ENCODE data around the gene KCNK17.

DNA sequence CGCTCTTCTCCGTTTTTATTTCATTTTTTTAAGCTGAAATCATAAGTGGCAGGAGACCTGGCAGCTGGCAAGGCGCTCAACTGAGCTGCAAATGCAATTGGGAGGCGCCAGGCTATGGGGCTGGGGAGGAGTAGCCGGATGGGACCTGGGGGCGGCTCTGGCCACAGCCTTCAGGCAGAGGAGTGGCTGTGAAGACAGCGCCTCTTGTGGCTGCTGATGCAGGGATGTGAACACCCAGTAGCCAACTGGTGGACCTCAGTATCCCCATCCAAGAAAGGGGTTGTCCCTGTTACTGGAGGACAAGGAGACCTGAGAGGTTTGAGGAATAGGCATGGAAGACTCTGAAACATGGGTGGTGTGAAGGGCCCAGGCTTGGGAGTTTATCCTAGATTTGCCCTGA is 12.6 kb downstream of the KCNK17 start:
- TF ChIP-seq, protein P1, sequence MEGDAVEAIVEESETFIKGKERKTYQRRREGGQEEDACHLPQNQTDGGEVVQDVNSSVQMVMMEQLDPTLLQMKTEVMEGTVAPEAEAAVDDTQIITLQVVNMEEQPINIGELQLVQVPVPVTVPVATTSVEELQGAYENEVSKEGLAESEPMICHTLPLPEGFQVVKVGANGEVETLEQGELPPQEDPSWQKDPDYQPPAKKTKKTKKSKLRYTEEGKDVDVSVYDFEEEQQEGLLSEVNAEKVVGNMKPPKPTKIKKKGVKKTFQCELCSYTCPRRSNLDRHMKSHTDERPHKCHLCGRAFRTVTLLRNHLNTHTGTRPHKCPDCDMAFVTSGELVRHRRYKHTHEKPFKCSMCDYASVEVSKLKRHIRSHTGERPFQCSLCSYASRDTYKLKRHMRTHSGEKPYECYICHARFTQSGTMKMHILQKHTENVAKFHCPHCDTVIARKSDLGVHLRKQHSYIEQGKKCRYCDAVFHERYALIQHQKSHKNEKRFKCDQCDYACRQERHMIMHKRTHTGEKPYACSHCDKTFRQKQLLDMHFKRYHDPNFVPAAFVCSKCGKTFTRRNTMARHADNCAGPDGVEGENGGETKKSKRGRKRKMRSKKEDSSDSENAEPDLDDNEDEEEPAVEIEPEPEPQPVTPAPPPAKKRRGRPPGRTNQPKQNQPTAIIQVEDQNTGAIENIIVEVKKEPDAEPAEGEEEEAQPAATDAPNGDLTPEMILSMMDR (IDR thresholded peaks at IDR 0.05), result peak in 2 of 6 experiments; percentile 9 to 28
- TF ChIP-seq POLR2A (IDR thresholded peaks at IDR 0.05), result no peak

Data from Peyer's patch (tissue), 4 donors.